CD4-positive, alpha-beta T cell (primary cell): Measurements from ENCODE around the gene NFILZ. TPM values are rescaled to one million over a fixed set of nuclear protein-coding genes. Genes with fewer than 3 reads are reported as not detected.

Experiments used
- ATAC-seq: fragments of 200-7000 bp; cut with Tn5 transposase; one replicate; pipeline ENCODE4 v1.10.0; 2022; ENCODE audit warnings: mild to moderate bottlenecking; ENCODE audit not compliant: poor library complexity
- CTCF ChIA-PET: fragments of 350-600 bp; sonication (Branson Sonifier 250); formaldehyde crosslinking; loops from one replicate; lab custom pipeline; 2021; ENCODE audit warnings: antibody characterized with exemption, inconsistent platforms; lab: Charles Lee
- POLR2A ChIA-PET: fragments of 350-600 bp; sonication (Branson Sonifier 250); formaldehyde crosslinking; loops from one replicate; lab custom pipeline; 2021; ENCODE audit warnings: antibody characterized with exemption, inconsistent platforms; lab: Charles Lee
- DNase-seq, 14 experiments: peaks; one replicate each; pipeline ENCODE4 v3.0.0-alpha.2; 2013 to 2020; ENCODE audit warnings: mixed read lengths in 2 of 14
- H3K27ac ChIP-seq, 2 donors: one replicate each; pipeline versions ENCODE4 v1.5.1 to v1.7.0; 2013; ENCODE audit warnings: low read length in 2 of 2, low read depth in 1 of 2, mild to moderate bottlenecking in 1 of 2
- H3K27me3 ChIP-seq, 2 experiments: 1 replicate in 1 of 2; 2 replicates in 1 of 2; pipeline versions ENCODE4 v1.6.1 to v1.7.0; 2013; ENCODE audit warnings: low read length in 2 of 2, control low read depth in 1 of 2, mild to moderate bottlenecking in 1 of 2, moderate library complexity in 1 of 2; ENCODE audit not compliant: insufficient read depth in 2 of 2, control insufficient read depth in 1 of 2
- H3K36me3 ChIP-seq: one replicate; pipeline ENCODE4 v1.6.1; 2013; ENCODE audit warnings: low read length, control low read depth; ENCODE audit not compliant: insufficient read depth
- H3K4me1 ChIP-seq: one replicate; pipeline ENCODE4 v1.6.1; 2013; ENCODE audit warnings: low read length, control low read depth; ENCODE audit not compliant: insufficient read depth
- H3K4me3 ChIP-seq: one replicate; pipeline ENCODE4 v1.5.1; 2013; ENCODE audit warnings: mild to moderate bottlenecking, low read length, moderate library complexity
- H3K9me3 ChIP-seq, 2 experiments: 1 replicate in 1 of 2; 2 replicates in 1 of 2; pipeline versions ENCODE4 v1.6.1 to v1.7.0; 2013; ENCODE audit warnings: low read length in 2 of 2, mild to moderate bottlenecking in 2 of 2, control low read depth in 1 of 2, moderate library complexity in 1 of 2; ENCODE audit not compliant: control insufficient read depth in 1 of 2, insufficient read depth in 1 of 2
- H3K27ac Mint-ChIP-seq: one replicate; pipeline ENCODE4 v1.8.0; 2020; ENCODE audit warnings: mixed read lengths
- H3K27me3 Mint-ChIP-seq: one replicate; pipeline ENCODE4 v1.8.0; 2021; ENCODE audit warnings: mixed read lengths
- H3K36me3 Mint-ChIP-seq: one replicate; pipeline ENCODE4 v1.8.0; 2021; ENCODE audit warnings: low read depth, mixed read lengths
- H3K4me1 Mint-ChIP-seq: one replicate; pipeline ENCODE4 v1.8.0; 2021; ENCODE audit warnings: low read depth, mixed read lengths
- H3K4me3 Mint-ChIP-seq: one replicate; pipeline ENCODE4 v1.8.0; 2020; ENCODE audit warnings: mild to moderate bottlenecking, mixed read lengths
- H3K9me3 Mint-ChIP-seq: one replicate; pipeline ENCODE4 v1.8.0; 2020; ENCODE audit warnings: mixed read lengths
- CTCF ChIP-seq: fragments of 200-600 bp; IDR thresholded peaks from one replicate; pipeline ENCODE4 v1.8.0; 2022; ENCODE audit warnings: antibody characterized with exemption, mild to moderate bottlenecking
- intact Hi-C, 2 experiments: fragments of 100-400 bp; cut with DNase I in 1 of 2; cut with micrococcal nuclease in 1 of 2; formaldehyde crosslinking; loops; one replicate each; pipeline versions ENCODE4 v1.15.1 to v1.9.0; 2023 to 2025; cut with DNase I, micrococcal nuclease
- total RNA-seq, 174 experiments: library from RNA in 2 of 174; stranded (reverse) in 2 of 174; gene quantifications; one replicate each; pipeline ENCODE4 v1.2.3 and lab custom pipeline; 2021 to 2026

NFILZ gene
- total RNA-seq, 2 experiments from 2014 or later, result not detected

GRCh38 chr19:8629184-8629583, 1.2 kb upstream of the NFILZ start:
- intact Hi-C loops, result no loop called here
- H3K27ac Mint-ChIP-seq, result no peak overlapping the region
- ATAC-seq (no peak), DNase-seq (no peak)
- Histone ChIP-seq H3K4me1 (peaks cover 3% of the 10 kb centered on the region), H3K27me3 (no peaks in the 10 kb centered on the region), H3K36me3 (no peaks in the 10 kb centered on the region), H3K9me3 (no peaks in the 10 kb centered on the region), H3K27ac (no peak overlapping the region), H3K4me3 (no peak overlapping the region)
- no peaks in the 10 kb centered on the region for H3K4me1 Mint-ChIP-seq
- no peaks in the 10 kb centered on the region for H3K27me3 Mint-ChIP-seq
- ChIA-PET POLR2A (no interaction called here), CTCF (no interaction called here)
- H3K9me3 Mint-ChIP-seq, result no peaks in the 10 kb centered on the region
- H3K36me3 Mint-ChIP-seq, result no peaks in the 10 kb centered on the region
- no peak for TF ChIP-seq CTCF
- H3K4me3 Mint-ChIP-seq, result no peak overlapping the region

GRCh38 chr19:8630796-8631424, 477 bp downstream of the NFILZ start:
- intact Hi-C loops, result no loop called here
- H3K27ac Mint-ChIP-seq, result no peak overlapping the region
- no peaks in the 10 kb centered on the region for H3K36me3 ChIP-seq
- no peaks in the 10 kb centered on the region for H3K9me3 Mint-ChIP-seq
- no peaks in the 10 kb centered on the region for H3K36me3 Mint-ChIP-seq
- no peak overlapping the region for H3K4me3 ChIP-seq
- ChIA-PET POLR2A (no interaction called here), CTCF (no interaction called here)
- no peak overlapping the region for H3K4me3 Mint-ChIP-seq
- no peaks in the 10 kb centered on the region for H3K27me3 Mint-ChIP-seq
- no peaks in the 10 kb centered on the region for H3K4me1 Mint-ChIP-seq
- ATAC-seq, result no peak
- no peak overlapping the region for H3K27ac ChIP-seq
- H3K4me1 ChIP-seq, result peaks cover 3% of the 10 kb centered on the region
- TF ChIP-seq CTCF, result no peak
- no peak for DNase-seq
- H3K27me3 ChIP-seq, result no peaks in the 10 kb centered on the region
- no peaks in the 10 kb centered on the region for H3K9me3 ChIP-seq

- Mint-ChIP-seq H3K4me1 (no peaks in the 10 kb centered on the region), H3K36me3 (no peaks in the 10 kb centered on the region), H3K27me3 (no peaks in the 10 kb centered on the region), H3K27ac (no peak overlapping the region), H3K9me3 (no peaks in the 10 kb centered on the region), H3K4me3 (no peak overlapping the region)
- peaks cover 3% of the 10 kb centered on the region for H3K4me1 ChIP-seq
- DNase-seq, result no peak
- TF ChIP-seq CTCF, result no peak
- H3K27me3 ChIP-seq, result no peaks in the 10 kb centered on the region
- H3K27ac ChIP-seq, result no peak overlapping the region
- H3K9me3 ChIP-seq, result no peaks in the 10 kb centered on the region
- ChIA-PET POLR2A (no interaction called here), CTCF (no interaction called here)
- no peak for ATAC-seq
- intact Hi-C loops, result no loop called here
- H3K4me3 ChIP-seq, result no peak overlapping the region
- H3K36me3 ChIP-seq, result no peaks in the 10 kb centered on the region
Measured at GRCh38 chr19:8631425-8631819, 989 bp downstream of the NFILZ start.
